ENCODE data around the gene KRTAP1-5.
"Not testable (repeated sequence)": the region's sequence is repeated elsewhere in the genome, so short reads cannot be mapped to it uniquely, and the experiment has no call there.

KRTAP1-5 gene

GRCh38 chr17:41046735-41047465 is 19.9 kb upstream of the KRTAP1-5 start, which contains the start of gene KRTAP2-1:
KRTAP2-1 (minus strand) TSS chr17:41047316; CDS start chr17:41047267, 49 bp downstream.
- not testable (repeated sequence) for DNase-seq

GRCh38 chr17:41042953-41043352 is 15.9 kb upstream of the KRTAP1-5 start:
- DNase-seq, result no peak

GRCh38 chr17:41040783-41041571 is 14.0 kb upstream of the KRTAP1-5 start, which contains the start of gene KRTAP1-1:
KRTAP1-1 (minus strand) TSS chr17:41041450; CDS start chr17:41041397, 53 bp downstream.
- not testable (repeated sequence) for DNase-seq

- DNase-seq, result no peak
These were observed 10.9 kb upstream of the KRTAP1-5 start for GRCh38 chr17:41037853-41038350.

- DNase-seq, result not testable (repeated sequence)
These were observed 7.4 kb upstream of the KRTAP1-5 start, which contains the start of gene KRTAP1-3 for GRCh38 chr17:41034346-41034935. KRTAP1-3 (minus strand) TSS chr17:41034874; CDS start chr17:41034821, 53 bp downstream.

- no peak for DNase-seq
These were observed 2.7 kb upstream of the KRTAP1-5 start, which contains the start of gene KRTAP1-4 for GRCh38 chr17:41029633-41030245. KRTAP1-4 (minus strand) TSS chr17:41030195; CDS start chr17:41030078, 117 bp downstream.

- DNase-seq, result no peak
These were observed 2.3 kb downstream of the KRTAP1-5 start for GRCh38 chr17:41024697-41025096.

GRCh38 chr17:41020336-41020735 is 6.7 kb downstream of the KRTAP1-5 start:
- no peak for DNase-seq

GRCh38 chr17:41019415-41019814 is 7.6 kb downstream of the KRTAP1-5 start:
- no peak for DNase-seq

- DNase-seq, result no peak
These were observed 8.5 kb downstream of the KRTAP1-5 start for GRCh38 chr17:41018541-41018940.

GRCh38 chr17:41016578-41017215 is 10.3 kb downstream of the KRTAP1-5 start:
- DNase-seq, result no peak

- DNase-seq, result no peak
These were observed 11.6 kb downstream of the KRTAP1-5 start for GRCh38 chr17:41015454-41015853.

- no peak for DNase-seq
These were observed 13.4 kb downstream of the KRTAP1-5 start for GRCh38 chr17:41013606-41014005.

- no peak for DNase-seq
These were observed 13.8 kb downstream of the KRTAP1-5 start for GRCh38 chr17:41013181-41013580.

- no peak for DNase-seq
These were observed 14.5 kb downstream of the KRTAP1-5 start for GRCh38 chr17:41012326-41013120.

- no peak for DNase-seq
These were observed 16.6 kb downstream of the KRTAP1-5 start for GRCh38 chr17:41010441-41010840.

GRCh38 chr17:41009936-41010335 is 17.1 kb downstream of the KRTAP1-5 start:
- no peak for DNase-seq

GRCh38 chr17:41009301-41009760 is 17.7 kb downstream of the KRTAP1-5 start:
- no peak for DNase-seq

- no peak for DNase-seq
These were observed 18.2 kb downstream of the KRTAP1-5 start, which contains the start of gene KRTAP3-1 for GRCh38 chr17:41008811-41009210. KRTAP3-1 (minus strand) TSS chr17:41009128; CDS start chr17:41009074, 54 bp downstream.

GRCh38 chr17:41004397-41004796 is 22.6 kb downstream of the KRTAP1-5 start:
- no peak for DNase-seq

GRCh38 chr17:41003926-41004325 is 23.1 kb downstream of the KRTAP1-5 start:
- DNase-seq, result no peak

Measured in activated CD4-positive, CD25-positive, alpha-beta regulatory T cell (primary cell).